ENCODE results near the gene RASSF5. TPM values are rescaled to one million over a fixed set of nuclear protein-coding genes. Genes with fewer than 3 reads are reported as not detected.
A peak's percentile ranks its signal among the peaks of the same experiment; 100 is the strongest.
"Not testable (repeated sequence)": the region's sequence is repeated elsewhere in the genome, so short reads cannot be mapped to it uniquely, and the experiment has no call there.

Gene RASSF5
- total RNA-seq, 1 donor from 2014 or later, result 0.35 TPM

DNA sequence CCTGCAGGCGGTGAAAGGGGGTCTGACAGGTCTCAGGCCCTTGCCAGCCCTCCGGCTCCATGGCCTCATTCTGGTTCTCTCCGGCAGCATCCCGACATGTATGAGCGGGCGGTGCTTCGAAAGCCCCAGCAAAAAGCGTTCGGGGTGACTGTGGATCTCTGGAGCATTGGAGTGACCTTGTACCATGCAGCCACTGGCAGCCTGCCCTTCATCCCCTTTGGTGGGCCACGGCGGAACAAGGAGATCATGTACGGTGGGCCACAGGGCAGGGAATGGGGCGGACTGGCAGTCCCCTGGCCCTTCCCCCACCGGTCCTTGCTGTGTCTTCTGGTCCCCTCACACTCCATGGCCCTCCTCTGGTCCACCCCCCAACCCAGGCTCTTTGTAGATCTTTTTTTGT, 30.7 kb upstream of the RASSF5 start:
- DNase-seq (ENCODE audit: low read depth), result no peak

DNA sequence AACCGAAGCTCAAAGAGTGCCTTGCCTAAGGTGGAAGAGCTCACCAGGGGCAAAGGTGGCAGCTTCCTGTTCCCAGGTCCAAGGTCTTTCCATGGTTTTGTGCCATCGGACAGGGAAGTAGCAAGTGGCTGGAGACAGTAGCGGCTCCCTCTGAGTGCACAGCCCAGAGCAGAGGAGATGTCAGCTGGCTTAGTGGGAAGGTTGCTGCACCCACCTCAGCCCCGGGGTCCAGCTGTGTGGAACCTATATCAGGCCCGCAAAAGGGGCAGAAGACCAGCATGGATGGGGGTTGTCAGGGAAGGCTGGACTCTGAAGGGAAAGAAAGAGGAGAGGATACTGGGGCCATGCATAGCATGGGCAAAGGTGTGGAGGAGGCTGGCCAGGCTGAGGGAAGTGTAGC, 30.2 kb upstream of the RASSF5 start:
- DNase-seq (ENCODE audit: low read depth), result no peak

DNA sequence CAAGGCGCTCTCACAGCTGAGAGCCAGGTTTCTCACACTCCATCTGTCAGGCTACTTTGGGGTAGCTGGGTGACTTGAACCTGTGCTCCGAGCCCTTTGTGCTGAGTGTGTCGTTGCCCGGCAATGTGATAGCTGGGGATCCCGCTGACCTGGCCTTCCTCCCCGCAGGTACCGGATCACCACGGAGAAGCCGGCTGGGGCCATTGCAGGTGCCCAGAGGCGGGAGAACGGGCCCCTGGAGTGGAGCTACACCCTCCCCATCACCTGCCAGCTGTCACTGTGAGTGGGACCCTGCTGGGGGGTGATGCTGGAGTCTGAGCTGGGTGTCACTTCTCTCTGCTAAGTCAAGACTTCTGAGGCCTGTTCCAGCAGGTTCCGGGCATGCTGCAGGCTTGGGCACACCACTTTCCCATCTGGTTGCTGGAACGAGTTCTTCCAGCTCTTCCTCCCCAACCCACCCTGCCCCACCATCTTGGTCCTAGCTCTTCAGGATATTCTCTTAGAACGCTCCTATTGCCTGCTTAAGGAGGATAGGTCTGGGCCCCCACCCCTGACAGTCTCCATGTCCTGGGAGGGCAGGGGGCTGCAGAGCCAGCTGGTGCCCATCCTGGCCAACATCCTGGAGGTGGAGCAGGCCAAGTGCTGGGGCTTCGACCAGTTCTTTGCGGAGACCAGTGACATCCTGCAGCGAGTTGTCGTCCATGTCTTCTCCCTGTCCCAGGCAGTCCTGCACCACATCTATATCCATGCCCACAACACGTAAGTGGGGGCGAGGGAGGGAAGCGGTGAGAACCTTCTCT, 29.6 kb upstream of the RASSF5 start:
- no peak for DNase-seq (ENCODE audit: low read depth)

DNA sequence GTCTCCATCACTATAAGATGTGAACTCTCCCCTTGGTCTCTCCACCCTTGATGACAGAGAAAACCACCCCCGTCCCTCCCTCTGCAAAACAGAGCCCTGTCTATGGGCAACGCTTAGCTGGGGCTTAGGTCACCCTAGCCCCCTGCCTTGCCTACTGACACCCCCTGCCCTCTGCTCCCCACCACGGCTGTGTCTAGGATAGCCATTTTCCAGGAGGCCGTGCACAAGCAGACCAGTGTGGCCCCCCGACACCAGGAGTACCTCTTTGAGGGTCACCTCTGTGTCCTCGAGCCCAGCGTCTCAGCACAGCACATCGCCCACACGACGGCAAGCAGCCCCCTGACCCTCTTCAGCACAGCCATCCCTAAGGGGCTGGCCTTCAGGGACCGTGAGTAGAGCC, 28.6 kb upstream of the RASSF5 start:
- no peak for DNase-seq (ENCODE audit: low read depth)

DNA sequence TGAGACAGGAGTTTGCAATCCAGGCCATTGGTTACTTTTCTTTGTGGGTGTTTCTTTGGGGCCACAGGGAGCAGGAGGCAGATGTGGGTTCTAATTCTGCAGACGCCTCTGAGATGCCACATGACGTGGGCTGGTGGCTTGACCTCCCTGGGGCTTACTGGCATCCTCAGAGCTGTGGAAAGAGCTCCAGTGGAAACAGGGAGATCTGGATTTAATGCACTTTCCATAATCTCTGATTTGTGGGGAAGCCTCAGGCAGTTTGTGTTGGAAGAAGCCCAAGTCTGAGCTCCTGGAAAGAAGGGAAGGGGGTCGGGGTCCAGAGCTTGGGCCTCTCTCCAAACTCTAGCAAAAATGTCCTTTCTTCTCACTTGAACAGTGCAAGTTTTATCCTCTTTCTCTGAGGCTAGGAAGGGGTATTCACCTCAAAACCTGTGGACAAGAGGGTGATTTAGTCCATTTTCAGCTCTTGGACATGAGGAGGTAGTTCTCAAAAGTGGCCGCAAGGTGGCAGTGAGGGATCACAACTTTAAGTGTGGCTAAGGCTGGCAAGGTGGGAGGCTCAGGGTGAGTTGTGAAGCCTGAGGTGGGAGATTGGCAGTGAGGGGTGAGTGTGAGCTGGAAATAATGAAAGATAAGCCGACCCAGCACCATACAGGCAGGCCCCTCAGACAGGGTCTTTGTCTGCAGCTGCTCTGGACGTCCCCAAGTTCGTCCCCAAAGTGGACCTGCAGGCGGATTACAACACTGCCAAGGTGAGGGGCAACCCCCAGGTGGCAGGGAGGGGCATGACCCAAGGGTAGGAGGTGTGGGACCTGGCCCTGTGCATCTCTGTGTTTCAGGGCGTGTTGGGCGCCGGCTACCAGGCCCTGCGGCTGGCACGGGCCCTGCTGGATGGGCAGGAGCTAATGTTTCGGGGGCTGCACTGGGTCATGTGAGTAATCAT, 27.9 kb upstream of the RASSF5 start:
- peak; percentile 77 for DNase-seq (ENCODE audit: low read depth)

DNA sequence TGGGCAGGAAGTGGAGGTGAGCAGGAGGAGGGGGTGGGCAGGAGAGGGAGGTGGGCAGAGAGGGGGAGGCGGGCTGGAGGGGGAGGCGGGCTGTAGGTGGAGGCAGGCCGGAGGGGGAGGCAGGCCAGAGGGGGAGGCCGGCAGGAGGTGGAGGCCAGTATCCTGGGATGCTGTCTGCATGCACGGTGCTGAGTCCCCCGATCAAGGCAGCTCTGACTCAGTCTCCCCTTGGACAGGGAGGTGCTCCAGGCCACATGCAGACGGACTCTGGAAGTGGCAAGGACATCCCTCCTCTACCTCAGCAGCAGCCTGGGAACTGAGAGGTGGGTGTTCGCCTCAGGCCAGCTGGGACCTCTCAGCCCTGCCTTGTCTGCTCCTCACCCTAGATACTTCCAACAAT, 27.1 kb upstream of the RASSF5 start:
- no peak for DNase-seq (ENCODE audit: low read depth)

DNA sequence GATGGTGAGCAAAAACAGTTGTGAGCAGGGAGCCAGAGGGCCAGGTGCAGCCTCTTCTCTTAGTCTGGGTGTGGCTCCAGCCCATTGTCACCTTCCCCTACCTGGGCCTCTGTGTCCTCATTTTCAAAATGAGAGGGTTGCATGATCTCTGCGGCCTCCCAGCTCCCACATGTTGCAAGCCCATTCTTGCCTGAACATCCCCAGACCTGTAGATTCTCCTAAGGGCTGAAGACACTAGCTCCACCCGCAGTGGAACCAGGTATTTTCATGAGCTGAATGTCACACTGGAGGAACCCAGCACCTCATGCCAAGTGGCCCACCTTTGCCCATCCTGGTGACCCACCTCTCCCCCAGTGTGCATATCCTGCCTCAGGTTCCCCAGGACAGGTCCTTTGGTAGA, 24.7 kb upstream of the RASSF5 start:
- DNase-seq (ENCODE audit: low read depth), result no peak

DNA sequence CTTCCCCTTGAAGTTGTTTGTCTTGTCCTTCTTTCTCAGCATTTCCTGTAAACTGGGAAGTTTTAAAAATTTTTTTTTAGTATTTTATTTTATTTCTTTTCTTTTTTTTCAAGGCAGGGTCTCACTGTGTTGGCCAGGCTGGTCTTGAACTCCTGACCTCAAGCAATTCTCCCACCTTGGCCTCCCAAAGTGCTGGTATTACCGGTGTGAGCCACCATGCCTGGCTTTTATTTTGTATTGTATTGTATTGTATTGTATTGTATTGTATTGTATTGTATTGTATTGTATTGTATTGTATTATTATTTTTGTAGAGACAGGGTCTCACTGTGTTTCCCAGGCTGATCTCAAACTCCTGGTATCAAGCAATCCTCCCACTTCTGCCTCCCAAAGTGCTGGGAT, 23.5 kb upstream of the RASSF5 start:
- not testable (repeated sequence) for DNase-seq (ENCODE audit: low read depth)

DNA sequence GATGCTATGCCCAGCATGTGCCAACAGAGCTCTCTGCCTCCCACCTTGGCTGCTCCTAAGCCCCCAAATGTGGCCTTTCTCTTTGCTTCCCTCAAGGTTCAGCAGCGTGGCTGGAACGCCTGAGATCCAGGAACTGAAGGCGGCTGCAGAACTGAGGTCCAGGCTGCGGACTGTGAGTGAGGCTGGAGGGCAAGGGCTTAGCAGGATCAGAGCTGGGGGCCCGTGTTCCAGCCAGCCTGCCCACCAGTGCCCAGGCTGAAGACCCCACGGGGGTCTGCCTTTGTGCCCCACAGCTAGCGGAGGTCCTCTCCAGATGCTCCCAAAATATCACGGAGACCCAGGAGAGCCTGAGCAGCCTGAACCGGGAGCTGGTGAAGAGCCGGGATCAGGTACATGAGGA, 22.4 kb upstream of the RASSF5 start:
- DNase-seq (ENCODE audit: low read depth), result no peak

DNA sequence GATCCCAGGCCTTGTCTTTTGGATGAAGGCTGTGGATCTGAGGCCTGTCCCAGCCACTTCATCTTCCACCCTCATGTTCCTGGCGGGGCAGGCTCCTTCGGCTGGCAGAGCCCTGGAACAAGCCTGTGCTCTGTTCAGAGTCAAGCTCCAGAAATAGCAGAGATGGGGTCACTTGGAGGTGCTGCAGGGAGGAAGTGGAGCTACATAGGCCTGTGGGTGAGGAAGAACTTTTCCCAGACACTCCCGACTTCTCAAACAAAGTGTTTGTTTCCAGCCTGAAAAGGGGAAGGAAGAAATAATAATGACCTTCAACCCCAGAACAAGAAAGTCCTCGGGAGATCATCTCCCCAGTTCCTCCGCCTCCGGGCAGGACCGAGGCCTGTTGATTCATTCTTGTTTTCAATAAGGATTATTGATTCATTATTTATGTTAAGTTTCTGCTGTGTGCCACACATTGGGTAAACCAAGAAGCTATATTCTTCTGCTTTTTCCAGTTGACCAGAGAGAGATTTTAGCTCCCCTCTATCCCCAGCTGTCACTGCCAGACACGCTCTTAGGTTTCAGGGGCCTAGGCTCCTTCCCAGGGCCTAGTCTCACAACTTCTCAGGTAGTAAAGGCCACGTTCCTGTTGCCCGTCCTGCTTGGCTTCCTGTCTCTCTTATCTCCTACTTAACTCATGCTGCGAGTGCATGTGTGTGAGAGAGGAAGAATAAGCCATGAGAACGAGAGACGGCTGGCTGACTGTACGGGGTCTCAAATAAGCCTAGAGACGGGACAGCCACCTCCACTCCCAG, 20.1 kb upstream of the RASSF5 start:
- DNase-seq (ENCODE audit: low read depth), result no peak

DNA sequence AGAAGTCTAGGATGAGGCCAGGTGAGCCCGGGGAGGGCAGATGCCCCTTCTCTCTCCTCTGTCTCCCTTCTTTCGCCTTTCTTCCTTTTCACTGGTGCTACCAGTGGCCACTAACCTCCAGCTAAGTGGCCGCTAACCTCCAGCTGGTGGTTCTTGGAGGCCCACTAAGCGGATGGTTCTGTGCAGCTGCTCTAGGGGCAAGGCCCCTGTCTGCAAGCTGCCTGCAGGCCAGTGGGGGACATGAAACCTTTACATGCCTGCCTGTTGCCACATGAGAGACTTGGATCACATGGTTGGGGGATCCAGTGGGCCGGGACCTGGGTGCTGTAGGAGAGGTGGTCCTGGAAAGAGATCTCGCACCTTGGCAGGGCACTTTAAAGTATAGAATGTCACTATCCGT, 19.4 kb upstream of the RASSF5 start:
- no peak for DNase-seq (ENCODE audit: low read depth)

DNA sequence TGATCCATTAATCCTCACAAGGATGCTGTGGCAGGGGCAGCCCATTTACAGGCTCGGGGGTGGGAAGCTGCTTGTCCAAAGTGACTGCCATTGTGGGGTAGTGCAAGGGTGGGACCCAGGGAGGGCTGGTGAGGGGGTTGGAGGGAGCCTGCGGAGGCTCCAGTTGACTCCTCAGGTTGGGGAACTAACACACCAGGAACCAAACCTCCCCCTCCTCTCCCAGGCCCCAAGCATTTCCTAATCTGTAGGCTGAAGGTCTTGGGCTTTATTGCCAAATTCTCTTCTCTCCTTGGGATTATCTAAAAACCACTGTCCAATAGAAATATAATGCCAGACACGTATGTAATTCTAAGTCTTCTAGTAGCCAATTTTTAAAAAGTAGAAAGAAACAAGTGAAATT, 18.9 kb upstream of the RASSF5 start:
- DNase-seq (ENCODE audit: low read depth), result no peak

DNA sequence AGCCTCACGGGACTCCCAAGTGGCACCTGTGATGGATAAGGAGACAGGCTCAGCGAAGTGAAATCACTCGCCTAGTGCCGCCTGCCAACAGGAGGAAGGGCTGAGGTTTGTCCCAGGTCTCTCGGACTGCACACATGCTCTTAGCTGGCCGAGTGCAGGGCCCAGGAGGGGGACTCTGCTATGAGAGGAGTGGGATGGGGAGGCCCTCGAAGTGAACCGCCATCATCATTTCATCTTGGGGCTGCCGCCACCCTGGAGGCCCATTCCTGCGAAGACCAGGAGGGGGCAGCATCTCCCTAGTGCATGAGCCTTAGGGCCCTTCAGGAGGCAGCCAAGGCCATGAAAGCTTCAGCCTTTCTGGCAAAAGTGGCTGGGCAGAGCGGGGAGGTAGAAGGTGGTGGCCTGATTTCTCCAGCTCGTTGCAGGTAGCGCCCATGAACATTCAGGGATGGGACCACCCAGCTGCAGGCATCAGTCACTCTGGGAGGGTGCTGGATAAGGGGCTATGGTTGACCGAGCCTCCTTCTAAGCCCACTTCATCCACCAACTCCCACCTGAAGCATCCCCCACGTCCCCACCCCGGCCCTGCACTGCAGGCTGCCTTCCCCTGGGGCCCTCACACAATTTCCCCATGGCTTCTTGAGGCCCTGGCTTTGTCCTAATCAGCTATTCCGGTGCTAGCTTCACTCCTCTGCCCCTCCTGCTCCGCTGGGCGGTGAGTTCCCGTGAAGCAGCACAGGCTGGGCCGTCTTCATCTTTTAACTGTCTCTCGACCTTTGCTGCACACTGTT, 17.2 kb upstream of the RASSF5 start:
- DNase-seq (ENCODE audit: low read depth), result peak; percentile 46

DNA sequence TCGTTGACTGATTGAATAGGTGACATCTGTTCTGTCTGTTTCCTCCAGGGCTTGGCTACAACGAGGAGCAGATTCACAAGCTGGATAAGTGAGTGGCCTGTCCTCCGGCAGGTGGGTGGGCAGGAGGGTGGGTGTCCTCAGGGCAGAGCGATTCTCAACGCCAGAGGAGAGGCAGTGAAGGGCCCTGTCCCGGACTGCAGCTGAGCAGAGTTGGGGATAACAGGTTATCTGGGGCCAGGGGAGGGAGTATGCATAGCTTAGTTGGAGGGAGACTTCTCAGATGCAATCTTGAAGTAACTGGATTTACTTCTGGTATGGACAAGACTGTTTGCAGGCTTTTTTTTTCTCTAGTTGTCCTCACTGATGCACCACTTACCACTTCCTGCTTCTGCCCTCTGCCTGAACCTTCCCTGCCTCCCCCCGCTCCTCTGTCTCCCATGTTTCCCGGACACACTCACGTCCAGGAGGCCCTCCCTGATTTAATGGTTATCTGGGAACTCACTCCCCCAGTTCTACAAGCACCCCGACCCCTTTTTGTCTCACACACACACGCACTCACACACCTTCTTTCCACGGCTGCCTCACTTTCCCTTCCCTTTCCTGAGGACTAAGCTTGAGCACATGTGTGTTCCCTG, 16.4 kb upstream of the RASSF5 start:
- peak; percentile 35 for DNase-seq (ENCODE audit: low read depth)

DNA sequence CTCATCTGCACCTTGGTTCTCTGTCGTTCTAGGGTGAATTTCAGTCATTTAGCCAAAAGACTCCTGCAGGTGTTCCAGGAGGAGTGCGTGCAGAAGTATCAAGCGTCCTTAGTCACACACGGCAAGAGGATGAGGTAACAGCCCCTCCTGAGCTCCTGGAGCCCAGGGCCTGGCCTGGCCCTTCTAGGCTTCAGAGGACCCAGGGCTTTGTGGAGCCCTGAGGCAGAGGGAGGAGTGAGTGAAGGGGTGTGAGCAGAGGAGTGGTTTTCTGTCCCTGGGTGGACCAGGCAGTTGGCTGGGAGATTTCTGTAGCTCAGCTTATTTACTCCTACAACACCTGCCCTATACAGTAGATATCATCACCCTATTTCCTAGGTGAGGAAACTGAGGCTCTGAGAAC, 15.7 kb upstream of the RASSF5 start:
- no peak for DNase-seq (ENCODE audit: low read depth)

DNA sequence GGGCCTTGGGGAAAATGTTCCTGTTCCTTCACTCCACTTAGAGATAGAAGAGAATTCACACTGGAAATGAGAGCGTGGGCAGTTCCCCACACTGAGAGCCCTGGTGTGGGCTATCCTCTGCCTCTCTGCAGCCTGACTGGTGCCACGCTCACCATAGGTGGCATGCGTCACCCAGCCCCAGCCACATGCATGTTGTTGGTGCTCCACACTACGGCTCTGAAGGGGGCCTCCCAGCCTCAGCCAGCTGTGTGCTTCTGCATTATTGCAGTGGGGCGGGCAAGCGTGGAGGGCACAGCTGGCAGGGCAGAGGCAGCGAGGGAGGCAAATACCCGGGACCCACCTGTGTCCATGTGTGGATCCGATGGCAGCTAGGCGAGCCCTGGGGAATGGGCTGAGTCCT, 14.7 kb upstream of the RASSF5 start:
- no peak for DNase-seq (ENCODE audit: low read depth)

DNA sequence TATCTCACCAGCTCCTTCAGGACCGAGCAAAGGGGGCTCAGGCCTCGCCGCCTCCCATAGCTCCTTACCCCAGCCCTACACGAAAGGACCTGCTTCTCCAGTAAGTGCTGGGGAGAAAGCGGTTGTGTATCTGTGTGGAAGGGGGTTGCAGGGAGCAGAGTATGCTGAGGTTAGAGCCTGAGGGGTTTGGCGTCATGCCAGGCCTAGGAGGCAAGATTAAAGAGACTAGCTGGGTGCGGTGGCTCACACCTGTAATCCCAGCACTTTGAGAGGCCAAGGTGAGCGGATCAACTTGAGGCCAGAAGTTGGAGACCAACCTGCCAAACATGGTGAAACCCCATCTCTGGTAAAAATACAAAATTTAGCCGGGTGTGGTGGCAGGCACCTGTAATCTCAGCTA, 14.1 kb upstream of the RASSF5 start:
- no peak for DNase-seq (ENCODE audit: low read depth)

DNA sequence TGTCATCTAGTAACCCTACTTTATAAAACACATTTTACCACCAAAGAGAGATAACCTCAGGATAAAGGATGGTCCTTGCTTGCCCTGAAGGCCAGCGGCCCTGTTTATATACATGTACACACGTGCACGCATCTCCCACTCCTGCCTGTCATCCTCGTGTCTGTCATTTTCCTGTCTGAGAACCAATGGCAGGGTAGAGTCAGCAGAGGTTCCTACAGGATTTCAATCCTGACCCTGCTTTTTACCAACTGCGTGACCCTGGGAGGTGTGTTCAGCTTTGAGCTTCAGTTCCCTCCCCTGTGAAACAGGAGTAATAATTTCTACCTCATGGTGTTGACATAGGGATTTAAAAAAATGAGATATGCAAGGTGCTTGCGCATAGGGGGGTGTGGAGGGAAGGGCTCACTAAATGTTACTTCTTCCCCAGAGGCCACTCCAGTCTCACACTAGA, 12.3 kb upstream of the RASSF5 start:
- no peak for DNase-seq (ENCODE audit: low read depth)

DNA sequence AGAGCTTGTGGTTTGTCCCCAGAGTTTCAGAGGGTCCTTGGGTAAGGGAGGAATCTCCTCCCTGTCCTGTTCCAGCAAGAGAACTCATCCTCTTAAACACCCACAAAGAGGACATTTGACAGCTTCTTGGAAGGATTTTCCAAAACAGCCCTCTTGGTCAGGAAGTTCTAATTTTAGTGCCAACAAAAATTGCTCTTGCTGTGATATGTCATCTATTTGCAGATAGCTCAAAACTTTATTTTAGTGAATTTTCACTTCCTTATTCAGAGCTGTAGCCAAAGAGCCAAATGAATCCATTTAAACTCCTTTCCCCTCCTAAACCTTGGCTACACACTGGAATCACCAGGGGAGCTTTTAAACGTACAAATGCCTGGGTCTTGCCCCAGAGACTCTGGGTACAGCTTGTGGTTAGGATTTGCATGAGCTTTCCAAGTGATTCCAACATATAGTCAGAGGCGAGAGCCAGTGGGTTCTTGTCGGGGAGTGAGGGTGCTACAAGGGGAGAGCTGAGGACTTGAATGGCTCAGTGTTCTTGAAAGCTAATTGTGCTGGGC, 11.8 kb upstream of the RASSF5 start:
- no peak for DNase-seq (ENCODE audit: low read depth)

DNA sequence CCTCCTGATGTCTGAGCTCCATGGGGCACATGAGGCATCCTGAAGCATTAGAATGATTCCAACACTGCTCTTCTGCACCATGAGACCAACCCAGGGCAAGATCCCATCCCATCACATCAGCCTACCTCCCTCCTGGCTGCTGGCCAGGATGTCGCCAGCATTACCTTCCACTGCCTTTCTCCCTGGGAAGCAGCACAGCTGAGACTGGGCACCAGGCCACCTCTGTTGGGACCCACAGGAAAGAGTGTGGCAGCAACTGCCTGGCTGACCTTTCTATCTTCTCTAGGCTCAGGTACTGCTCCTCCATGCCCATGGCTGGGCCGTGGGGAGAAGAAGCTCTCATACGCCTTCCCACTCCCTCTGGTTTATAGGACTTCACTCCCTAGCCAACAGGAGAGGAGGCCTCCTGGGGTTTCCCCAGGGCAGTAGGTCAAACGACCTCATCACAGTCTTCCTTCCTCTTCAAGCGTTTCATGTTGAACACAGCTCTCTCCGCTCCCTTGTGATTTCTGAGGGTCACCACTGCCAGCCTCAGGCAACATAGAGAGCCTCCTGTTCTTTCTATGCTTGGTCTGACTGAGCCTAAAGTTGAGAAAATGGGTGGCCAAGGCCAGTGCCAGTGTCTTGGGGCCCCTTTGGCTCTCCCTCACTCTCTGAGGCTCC, 11.1 kb upstream of the RASSF5 start:
- peak; percentile 25 for DNase-seq (ENCODE audit: low read depth)
